ENCODE data around the gene AMHR2. TPM values are rescaled to one million over a fixed set of nuclear protein-coding genes. Genes with fewer than 3 reads are reported as not detected.

Gene AMHR2
- total RNA-seq, 1 experiment from 2014 or later: not detected

GRCh38 chr12:53467082-53467481, 43.4 kb downstream of the AMHR2 start:
- H3K27ac Mint-ChIP-seq: peak overlapping the region; percentile 40 to 92 (median 89); a peak in 4 of 7 replicates
- no peaks in the 10 kb centered on the region for H3K27me3 Mint-ChIP-seq (ENCODE audit: low read depth)
- Histone ChIP-seq H3K18ac (ENCODE audit: insufficient read length, low read depth, low read length) (no peak overlapping the region), H3K79me1 (ENCODE audit: insufficient read depth, low read depth, low read length, poor library complexity, severe bottlenecking) (peaks cover 14% of the 10 kb centered on the region), H3K4ac (ENCODE audit: low read depth, low read length) (no peak overlapping the region), H3K4me1 (ENCODE audit: insufficient read depth, low read length) (no peaks in the 10 kb centered on the region), H2BK5ac (ENCODE audit: insufficient read length, low read length) (no peak overlapping the region), H3K23ac (ENCODE audit: insufficient read length, low read depth, low read length) (no peak overlapping the region), H3K27me3 (ENCODE audit: insufficient read depth, low read length) (no peaks in the 10 kb centered on the region), H2AFZ (ENCODE audit: low read length) (no peak overlapping the region), H4K5ac (ENCODE audit: insufficient read length, low read depth, low read length) (no peak overlapping the region), H4K8ac (replicated peaks; ENCODE audit: insufficient read length, low read depth, low read length) (peak overlapping the region; percentile 65), H3K9ac (ENCODE audit: extremely low read depth, insufficient read length, low read length) (no peak overlapping the region), H3T11ph (ENCODE audit: low read length) (no peak overlapping the region), H3K4me2 (ENCODE audit: insufficient read depth, insufficient read length, low read length) (no peak overlapping the region), H3K23me2 (ENCODE audit: insufficient read length, low read depth, low read length, poor library complexity, severe bottlenecking) (no peaks in the 10 kb centered on the region), H3K9me3 (ENCODE audit: control insufficient read depth, low read depth, low read length) (no peaks in the 10 kb centered on the region), H3K56ac (ENCODE audit: insufficient read length, low read depth, low read length) (no peak overlapping the region), H2BK120ac (ENCODE audit: low read depth, low read length, poor library complexity, severe bottlenecking) (no peak overlapping the region), H2BK12ac (ENCODE audit: insufficient read length, low read depth, low read length) (no peak overlapping the region), H3K14ac (ENCODE audit: insufficient read depth, low read length) (no peak overlapping the region), H3K27ac (ENCODE audit: insufficient read length, low read depth, low read length) (no peak overlapping the region), H2BK20ac (ENCODE audit: low read depth, low read length, poor library complexity, severe bottlenecking) (no peak overlapping the region), H2BK15ac (ENCODE audit: low read depth, low read length) (no peak overlapping the region), H4K20me1 (ENCODE audit: control insufficient read depth, insufficient read depth, insufficient read length) (no peaks in the 10 kb centered on the region), H3K79me2 (ENCODE audit: insufficient read depth, low read length) (no peaks in the 10 kb centered on the region; the same call in none of the 2 replicates), H2AK5ac (ENCODE audit: insufficient read length, low read length) (no peak overlapping the region), H4K91ac (ENCODE audit: insufficient read length, low read depth, low read length) (no peak overlapping the region)
- peaks cover 30 to 56% of the 10 kb centered on the region in 2 experiments for H3K4me1 Mint-ChIP-seq
- H3K9me3 Mint-ChIP-seq: no peaks in the 10 kb centered on the region; a peak in 1 of 5 replicates
- WGBS (ENCODE audit: extremely low coverage, insufficient read length, low lambda C conversion rate): no CpG with 5 or more reads among the region's 5 CpGs
- no peak for DNase-seq
- peaks cover 77 to 99% (median 96%) of the 10 kb centered on the region in 3 experiments for H3K36me3 Mint-ChIP-seq (ENCODE audit: insufficient read depth in 1 of 3, low read depth in 3 of 3)
- no peak overlapping the region for H3K4me3 Mint-ChIP-seq
- TF ChIP-seq CTCF (conservative IDR thresholded peaks at IDR 0.05): no peak
